Hematopoietic multipotent progenitor cell treated with erythropoietin and hydrocortisone succinate and interleukin-3 and kit ligand, for 15 days (in vitro differentiated cells): ENCODE data around the gene UNC5CL.

Experiments used
- DNase-seq: peaks from one replicate; pipeline ENCODE4 v3.0.0-alpha.2; 2015; ENCODE audit warnings: low spot score

Gene UNC5CL

DNA sequence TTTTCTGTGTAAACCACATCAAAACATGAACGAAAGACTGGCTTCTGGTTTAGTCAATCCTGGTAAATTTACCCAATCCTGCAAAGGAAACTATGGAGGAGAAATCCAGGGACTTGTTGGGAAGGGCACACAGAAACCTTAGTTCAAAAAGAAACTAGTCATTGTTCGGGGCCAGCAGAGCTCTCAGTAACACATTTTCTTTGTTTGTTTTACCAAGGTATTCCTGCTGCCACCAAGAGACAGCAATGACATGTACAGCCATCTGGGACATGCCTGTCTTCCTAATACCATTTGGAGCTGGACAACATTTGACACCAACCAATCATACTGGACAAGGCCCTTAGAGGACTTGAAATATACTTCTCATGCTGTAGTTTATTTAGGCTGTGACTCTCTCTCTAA, 24.9 kb upstream of the UNC5CL start:
- no peak for DNase-seq

DNA sequence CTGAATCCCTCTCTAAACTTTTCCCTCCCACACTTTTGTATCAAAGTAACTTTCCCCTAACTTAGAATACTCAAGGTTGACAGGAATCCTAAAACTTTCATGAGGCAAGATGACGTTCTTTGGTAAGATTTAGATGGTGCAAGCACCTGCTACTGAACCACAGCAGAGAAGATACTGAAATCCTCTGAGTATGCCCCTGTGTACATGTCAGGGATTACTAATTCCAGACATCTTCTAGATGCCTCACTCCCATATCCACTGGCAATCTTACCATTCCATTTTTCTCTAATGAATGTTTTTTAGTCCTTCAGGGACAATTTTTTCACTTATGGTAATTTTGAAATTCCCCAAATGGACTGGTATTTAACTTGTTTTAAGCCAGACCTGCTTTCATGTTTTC, 23.0 kb upstream of the UNC5CL start:
- DNase-seq, result no peak

DNA sequence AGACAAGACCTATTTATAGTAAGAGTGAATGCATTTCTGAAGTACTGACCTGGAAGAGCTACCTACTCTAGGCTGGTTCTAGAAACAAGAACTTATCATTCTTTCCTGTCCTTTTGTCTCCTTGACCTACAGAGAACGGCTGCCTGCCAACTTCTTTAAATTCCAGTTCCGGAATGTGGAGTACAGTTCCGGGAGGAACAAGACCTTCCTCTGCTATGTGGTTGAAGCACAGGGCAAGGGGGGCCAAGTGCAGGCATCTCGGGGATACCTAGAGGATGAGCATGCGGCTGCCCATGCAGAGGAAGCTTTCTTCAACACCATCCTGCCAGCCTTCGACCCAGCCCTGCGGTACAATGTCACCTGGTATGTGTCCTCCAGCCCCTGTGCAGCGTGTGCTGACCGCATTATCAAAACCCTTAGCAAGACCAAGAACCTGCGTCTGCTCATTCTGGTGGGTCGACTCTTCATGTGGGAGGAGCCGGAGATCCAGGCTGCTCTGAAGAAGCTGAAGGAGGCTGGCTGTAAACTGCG, 22.2 kb upstream of the UNC5CL start:
- no peak for DNase-seq

- DNase-seq, result no peak
Measured at GRCh38 chr6:41059556-41059955, 20.5 kb upstream of the UNC5CL start.

DNA sequence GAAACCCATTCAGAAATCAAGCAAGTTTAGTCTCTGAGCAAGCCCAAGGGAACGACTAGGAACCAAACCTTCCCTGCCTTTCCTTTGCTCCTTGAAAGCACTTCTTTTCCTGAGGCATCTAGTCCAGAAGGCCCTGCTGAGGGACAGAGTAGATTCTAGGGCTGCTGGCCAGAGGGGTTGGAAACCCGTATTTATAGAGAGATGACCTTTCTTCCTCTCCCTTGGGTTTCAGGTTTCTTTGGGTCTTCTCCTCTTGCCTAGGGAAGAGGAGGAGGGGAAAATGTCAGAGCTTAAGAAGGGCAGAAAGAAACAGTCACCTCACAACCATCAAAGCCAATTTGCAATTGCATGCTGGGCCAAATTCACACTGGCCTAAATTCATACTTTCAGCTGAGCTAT, 19.8 kb upstream of the UNC5CL start:
- DNase-seq, result no peak

GRCh38 chr6:41056768-41057490, 17.9 kb upstream of the UNC5CL start:
- no peak for DNase-seq

GRCh38 chr6:41055149-41055548, 16.1 kb upstream of the UNC5CL start:
- DNase-seq, result no peak

GRCh38 chr6:41054511-41054910, 15.5 kb upstream of the UNC5CL start:
- DNase-seq, result no peak

DNA sequence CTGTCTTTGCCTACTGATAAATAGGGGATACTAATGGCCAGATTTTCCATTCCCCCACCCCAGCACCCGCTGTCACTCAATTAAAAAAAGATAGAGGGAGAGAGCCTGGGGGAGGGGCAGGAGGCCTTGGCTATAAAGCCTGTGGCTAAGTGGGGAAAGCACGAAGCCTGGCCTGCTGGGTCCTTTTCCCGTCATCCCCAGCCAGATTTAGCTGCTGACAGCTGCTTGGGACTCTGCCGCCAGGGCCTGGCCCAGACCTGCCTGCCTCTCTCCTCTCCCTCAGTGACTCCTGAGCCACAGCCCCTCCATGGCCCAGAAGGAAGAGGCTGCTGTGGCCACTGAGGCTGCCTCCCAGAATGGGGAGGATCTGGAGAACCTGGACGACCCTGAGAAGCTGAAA, 14.0 kb upstream of the UNC5CL start, which contains the start of gene APOBEC2:
TSS of gene APOBEC2 (plus strand) at position 162 of the 400 bp plus-strand sequence. CDS start at position 308, 146 bp downstream.
- DNase-seq, result no peak

DNA sequence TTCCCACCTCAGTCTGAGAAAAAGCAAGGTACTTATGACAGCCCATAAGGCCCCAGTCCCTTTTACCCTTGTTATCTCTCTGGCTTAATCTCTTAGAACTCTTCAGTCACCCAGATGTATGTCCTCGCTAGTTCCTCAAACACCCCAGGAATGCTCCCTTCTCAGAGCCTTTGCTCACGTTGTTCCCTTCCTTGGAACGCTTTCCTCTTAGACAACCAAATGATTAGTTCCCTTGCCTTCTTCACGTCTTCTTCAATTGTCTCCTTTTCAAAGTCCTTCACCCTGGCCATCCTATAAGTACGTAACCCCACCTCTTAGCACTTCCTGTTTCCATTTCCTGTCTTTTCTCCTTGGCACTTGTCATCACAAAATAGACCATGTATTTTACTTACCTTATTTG, 12.9 kb upstream of the UNC5CL start:
- DNase-seq, result no peak

DNA sequence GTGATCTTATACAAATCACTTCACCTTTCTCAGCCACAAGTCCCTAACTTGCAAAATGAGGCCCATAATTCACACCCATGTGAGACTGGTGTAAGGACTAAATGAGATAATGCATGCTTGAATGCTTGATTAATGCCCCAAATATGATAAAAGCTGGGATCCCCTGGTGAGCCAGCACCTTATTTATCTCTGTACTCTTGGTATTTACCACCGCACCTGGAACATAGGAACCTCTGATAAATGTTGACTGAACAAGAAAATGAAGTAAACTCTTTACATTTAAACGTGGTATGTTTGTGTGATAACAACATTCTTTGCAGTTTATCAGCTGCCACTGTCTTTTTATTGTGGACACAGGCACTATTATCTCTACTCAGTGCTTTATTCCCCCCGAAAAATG, 11.5 kb upstream of the UNC5CL start:
- DNase-seq, result no peak

DNA sequence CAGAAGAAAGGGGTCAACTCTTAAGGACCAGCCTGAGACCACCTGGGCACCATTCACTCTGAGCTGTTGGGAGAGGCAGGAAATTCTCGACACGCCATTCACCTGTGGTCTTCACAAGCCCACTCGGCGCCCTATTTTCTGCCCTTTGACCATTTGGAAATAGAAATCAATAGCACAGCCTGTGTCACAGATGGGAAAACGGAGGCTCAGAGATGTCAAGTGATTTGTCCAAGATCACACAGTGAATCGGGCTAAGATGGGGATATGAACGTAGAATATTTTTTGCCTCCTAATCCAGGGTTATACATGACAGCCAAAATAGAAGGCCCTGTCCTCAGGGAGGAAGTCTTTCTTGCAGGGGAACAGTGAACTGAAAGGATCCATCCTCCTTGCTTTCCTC, 10.9 kb upstream of the UNC5CL start:
- DNase-seq, result no peak

DNA sequence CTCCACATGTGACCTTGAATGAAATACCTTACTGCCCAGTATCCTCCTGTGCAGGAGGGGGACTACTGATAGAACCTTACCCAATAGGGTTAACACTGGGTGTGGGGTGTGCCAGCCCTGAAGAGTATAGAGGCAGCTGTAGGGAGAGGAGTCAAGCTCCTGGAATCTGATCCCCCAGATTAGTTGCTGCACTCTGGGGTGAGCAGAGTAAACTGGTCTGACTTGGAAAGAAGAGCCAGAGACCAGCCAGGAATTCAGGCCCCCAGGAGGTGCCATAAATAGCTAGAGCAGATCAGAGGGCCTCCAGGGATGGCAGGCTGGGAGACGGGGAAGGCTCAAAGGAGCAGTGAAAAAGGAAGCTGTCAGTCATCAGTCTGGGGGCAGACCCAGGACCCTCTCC, 10.5 kb upstream of the UNC5CL start:
- no peak for DNase-seq

- DNase-seq, result no peak
Measured at GRCh38 chr6:41047745-41048732, 9.0 kb upstream of the UNC5CL start.

DNA sequence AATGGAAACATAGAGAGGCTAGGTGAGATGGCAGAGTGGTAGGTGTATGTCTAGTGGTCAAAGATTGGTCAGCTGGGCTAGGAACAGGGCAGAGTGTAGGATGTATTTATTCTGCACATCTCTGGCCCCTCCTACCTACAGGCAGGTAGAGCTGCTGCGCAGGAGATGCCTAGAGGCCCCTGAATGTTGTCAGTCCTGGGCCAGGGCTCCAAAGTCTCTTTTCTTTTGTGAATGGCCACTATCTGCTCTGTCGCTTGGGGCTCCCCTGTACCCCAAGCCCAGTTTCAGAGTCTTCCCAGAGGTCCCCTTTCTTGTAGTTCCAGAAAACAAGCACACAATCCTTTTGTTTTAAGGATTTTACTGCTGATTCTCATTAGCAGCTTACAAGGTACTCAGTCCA, 8.3 kb upstream of the UNC5CL start:
- no peak for DNase-seq

DNA sequence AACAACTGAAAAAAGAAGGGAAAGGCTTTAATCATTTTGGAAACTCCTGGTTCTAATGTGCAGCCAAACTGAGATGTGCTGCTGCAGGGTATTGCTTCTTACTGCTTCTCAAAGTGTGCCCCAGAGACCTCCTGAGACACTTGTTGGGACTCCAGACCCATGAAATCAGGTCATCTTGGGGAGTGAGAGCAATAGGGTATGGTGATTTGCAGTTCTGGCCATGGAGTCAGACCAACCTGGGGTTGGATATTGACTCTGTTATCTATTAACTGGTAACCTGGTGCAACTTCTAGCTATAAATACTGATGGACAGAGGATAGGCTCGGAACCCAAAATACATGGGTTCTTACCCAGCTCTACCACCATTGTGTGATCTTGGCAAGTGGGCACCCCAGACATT, 7.1 kb upstream of the UNC5CL start:
- no peak for DNase-seq

DNA sequence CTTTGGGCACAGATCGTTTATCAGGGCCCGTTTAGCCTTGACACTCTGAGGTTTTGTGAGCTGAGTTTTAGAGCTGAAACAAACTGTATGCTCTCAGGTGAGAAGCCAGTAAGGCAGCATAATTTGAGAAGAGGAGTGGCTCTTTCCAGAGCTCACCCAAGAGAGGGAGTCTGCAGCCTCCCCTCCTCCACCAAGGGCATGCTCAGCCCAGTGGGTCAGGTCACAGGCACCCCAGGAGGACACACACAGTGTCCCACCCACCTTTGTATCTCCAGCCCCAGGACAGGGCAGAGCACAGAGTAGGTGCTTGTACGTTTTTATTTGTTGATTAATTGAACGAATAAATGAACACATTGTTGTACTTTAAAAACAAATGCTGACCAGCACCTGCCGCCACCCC, 6.6 kb upstream of the UNC5CL start:
- no peak for DNase-seq

DNA sequence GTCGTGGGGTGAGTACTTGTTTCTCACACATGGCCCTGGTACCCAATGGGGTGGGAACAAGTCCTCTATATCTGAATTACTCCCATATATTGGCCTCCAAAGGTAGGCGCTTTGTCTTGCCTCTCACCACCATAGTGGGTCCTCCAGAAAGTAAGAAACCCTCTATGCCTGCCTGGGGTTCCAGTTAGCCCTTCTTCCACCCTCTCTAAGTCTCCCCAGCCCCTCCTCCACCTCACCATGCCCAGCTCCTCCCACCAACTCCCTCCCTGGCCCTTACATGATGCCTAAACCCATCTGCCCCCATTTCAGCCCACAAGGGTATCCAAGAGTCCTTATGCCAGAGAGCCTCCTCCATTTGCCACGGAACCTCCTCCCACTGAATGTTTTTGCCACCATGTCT, 4.1 kb upstream of the UNC5CL start:
- peak; percentile 51 for DNase-seq

DNA sequence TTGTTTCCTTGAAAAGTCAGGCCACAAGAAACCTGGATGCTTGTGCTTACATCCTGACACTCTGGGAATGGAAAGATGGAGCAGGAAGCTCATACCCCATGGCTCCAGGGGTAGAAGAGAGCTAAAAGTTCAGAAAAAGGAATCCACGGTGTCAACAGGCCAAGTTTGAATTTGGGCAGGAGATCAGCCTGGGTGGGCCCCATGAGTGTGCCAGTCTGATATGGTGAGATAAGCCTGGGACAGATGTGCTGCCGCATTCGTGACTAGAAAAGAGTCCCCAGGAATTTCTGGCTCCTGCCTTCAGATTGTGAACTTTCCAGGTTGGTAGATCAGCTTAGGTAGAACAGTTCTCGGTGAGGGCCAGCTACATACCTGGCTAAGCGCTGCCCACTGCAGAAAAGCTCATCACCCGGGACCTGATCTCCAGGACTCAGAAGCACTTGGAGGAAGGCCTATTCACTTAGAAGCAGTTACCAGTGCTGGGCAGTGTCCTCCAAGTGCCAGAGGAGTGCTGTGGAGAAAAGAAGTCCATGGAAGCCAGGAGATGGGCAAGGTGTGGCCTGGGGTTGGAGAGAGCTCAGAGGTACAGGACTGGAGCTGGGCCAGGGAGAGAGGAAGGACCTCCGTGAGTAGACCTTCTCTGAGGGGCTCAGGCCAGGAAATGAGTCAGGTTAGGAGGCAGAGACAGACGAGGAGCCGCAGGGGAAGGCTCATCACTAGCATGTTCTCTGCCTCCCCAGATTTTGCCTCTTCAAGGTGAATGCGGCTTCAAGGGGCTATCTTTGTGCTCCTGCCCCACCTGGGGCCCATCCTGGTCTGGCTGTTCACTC, 3.4 kb upstream of the UNC5CL start, which contains the start of gene TSPO2:
TSS of gene TSPO2 (plus strand) at position 242 of the 830 bp plus-strand sequence. CDS start at position 761, 519 bp downstream.
- DNase-seq, result peak; percentile 89

DNA sequence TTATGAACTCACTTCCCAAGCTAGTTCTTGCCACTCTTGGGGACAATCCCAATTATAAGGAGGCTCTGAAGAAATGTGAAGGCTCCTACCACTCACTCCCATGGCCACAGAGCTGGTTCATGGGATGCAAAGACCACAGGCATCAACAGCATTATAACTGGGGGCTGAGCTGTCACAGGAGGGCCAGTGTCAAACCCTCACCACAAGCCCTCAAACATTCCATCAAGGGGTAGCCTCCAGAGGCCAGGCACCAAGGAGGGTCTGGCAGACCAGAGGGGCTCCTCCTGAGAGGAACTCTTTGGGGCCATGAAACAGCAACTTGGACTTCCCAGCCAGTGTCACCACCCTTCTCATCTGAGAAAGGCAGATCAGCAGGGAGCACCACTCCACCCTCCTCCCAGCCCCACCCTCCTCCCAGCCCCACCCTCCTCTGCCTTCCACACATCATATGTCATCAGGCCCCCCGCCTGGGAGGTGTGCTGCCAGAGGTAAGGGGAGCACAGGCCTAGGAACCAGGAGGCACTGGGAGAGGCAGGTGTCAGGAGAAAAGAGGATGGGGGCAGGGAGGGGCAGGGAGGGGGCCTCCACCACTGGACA, 2.0 kb upstream of the UNC5CL start:
- peak; percentile 80 for DNase-seq
